HL-60 (cell line): Measurements from ENCODE around the gene CRY1.

Source experiments
- DNase-seq, 2 experiments: peaks; one replicate each; pipeline ENCODE4 v3.0.0-alpha.2; 2010 to 2020; ENCODE audit warnings: low read depth in 1 of 2, low spot score in 1 of 2
- H3K27ac ChIP-seq: fragments of 250-450 bp; sonication (Bioruptor Pico); replicated peaks from 2 replicates; pipeline ENCODE4 v1.5.1; 2020; ENCODE audit warnings: mild to moderate bottlenecking, moderate library complexity
- H3K27me3 ChIP-seq: fragments of 250-450 bp; sonication (Bioruptor Pico); 2 replicates; pipeline ENCODE4 v1.5.1; 2021; ENCODE audit warnings: mild to moderate bottlenecking, moderate library complexity; ENCODE audit not compliant: insufficient read depth, poor library complexity, severe bottlenecking
- H3K4me3 ChIP-seq: replicated peaks from 2 replicates; pipeline ENCODE4 v1.5.1; 2011; ENCODE audit warnings: mild to moderate bottlenecking, control low read depth, low read length; ENCODE audit not compliant: insufficient read depth
- GABPA ChIP-seq: IDR thresholded peaks from 2 replicates; pipeline ENCODE4 v1.6.1; 2012; ENCODE audit warnings: low read depth
- POLR2AphosphoS5 ChIP-seq: IDR thresholded peaks from 2 replicates; pipeline ENCODE4 v1.6.1; 2012; ENCODE audit warnings: low read depth
- SPI1 ChIP-seq: IDR thresholded peaks from 2 replicates; pipeline ENCODE4 v1.6.1; 2012; ENCODE audit warnings: low read depth, mild to moderate bottlenecking, borderline replicate concordance
- TF ChIP-seq, protein P1 (sequence below): IDR thresholded peaks from one replicate; pipeline ENCODE4 v1.5.1; 2011; ENCODE audit warnings: low read length, control low read depth, inconsistent platforms; ENCODE audit not compliant: insufficient read depth
- TF ChIP-seq, protein P2 (sequence below): IDR thresholded peaks from 2 replicates; pipeline ENCODE4 v1.6.1; 2012; ENCODE audit warnings: low read depth; ENCODE audit not compliant: insufficient replicate concordance

Gene CRY1

DNA sequence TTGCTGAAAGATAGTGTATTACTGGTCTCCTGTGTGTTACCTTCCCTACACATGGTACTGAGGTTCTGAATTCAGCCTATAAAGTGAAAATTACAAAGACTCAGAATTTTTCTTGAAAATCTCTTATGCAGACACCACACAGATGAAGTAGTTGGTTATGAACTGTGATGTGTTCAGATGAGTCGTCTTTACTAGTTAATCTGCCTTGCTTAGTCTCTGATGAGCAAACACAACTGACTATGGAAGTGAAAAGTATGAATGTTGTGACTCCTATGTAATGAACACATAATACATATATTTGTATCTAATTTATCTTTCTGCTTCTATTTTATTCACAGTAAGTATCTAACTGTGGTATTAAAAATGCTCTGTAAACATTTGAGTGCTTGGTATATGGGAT, 111.1 kb downstream of the CRY1 start:
- no peak overlapping the region for H3K27ac ChIP-seq
- peaks cover 3% of the 10 kb centered on the region for H3K27me3 ChIP-seq
- DNase-seq = no peak
- no peak for TF ChIP-seq POLR2AphosphoS5
- no peak overlapping the region for H3K4me3 ChIP-seq

DNA sequence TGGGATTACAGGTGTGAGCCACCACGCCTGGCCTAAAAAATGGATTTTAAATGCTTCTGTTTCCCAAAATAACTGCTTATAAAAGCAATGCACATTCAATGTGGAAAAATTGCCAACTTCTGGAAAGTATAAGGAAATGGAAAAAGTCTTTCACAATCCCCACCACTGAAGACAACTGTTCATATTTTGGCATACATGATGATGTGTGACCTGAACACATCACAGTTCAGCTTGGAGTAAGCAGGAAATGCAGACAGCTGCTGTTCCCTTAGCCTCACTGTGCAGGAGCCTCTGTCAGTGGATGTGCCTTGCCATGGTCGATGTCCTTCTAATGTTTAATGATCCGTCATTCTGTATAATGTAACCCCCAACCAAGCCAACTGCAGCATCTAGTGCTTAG, 111.6 kb downstream of the CRY1 start:
- no peak for DNase-seq
- peaks cover 3% of the 10 kb centered on the region for H3K27me3 ChIP-seq
- H3K27ac ChIP-seq = no peak overlapping the region
- no peak overlapping the region for H3K4me3 ChIP-seq
- TF ChIP-seq, protein P1, sequence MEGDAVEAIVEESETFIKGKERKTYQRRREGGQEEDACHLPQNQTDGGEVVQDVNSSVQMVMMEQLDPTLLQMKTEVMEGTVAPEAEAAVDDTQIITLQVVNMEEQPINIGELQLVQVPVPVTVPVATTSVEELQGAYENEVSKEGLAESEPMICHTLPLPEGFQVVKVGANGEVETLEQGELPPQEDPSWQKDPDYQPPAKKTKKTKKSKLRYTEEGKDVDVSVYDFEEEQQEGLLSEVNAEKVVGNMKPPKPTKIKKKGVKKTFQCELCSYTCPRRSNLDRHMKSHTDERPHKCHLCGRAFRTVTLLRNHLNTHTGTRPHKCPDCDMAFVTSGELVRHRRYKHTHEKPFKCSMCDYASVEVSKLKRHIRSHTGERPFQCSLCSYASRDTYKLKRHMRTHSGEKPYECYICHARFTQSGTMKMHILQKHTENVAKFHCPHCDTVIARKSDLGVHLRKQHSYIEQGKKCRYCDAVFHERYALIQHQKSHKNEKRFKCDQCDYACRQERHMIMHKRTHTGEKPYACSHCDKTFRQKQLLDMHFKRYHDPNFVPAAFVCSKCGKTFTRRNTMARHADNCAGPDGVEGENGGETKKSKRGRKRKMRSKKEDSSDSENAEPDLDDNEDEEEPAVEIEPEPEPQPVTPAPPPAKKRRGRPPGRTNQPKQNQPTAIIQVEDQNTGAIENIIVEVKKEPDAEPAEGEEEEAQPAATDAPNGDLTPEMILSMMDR = no peak
- TF ChIP-seq GABPA = no peak
- TF ChIP-seq, protein P2, sequence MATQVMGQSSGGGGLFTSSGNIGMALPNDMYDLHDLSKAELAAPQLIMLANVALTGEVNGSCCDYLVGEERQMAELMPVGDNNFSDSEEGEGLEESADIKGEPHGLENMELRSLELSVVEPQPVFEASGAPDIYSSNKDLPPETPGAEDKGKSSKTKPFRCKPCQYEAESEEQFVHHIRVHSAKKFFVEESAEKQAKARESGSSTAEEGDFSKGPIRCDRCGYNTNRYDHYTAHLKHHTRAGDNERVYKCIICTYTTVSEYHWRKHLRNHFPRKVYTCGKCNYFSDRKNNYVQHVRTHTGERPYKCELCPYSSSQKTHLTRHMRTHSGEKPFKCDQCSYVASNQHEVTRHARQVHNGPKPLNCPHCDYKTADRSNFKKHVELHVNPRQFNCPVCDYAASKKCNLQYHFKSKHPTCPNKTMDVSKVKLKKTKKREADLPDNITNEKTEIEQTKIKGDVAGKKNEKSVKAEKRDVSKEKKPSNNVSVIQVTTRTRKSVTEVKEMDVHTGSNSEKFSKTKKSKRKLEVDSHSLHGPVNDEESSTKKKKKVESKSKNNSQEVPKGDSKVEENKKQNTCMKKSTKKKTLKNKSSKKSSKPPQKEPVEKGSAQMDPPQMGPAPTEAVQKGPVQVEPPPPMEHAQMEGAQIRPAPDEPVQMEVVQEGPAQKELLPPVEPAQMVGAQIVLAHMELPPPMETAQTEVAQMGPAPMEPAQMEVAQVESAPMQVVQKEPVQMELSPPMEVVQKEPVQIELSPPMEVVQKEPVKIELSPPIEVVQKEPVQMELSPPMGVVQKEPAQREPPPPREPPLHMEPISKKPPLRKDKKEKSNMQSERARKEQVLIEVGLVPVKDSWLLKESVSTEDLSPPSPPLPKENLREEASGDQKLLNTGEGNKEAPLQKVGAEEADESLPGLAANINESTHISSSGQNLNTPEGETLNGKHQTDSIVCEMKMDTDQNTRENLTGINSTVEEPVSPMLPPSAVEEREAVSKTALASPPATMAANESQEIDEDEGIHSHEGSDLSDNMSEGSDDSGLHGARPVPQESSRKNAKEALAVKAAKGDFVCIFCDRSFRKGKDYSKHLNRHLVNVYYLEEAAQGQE = no peak
- no peak for TF ChIP-seq SPI1
- TF ChIP-seq POLR2AphosphoS5 = no peak

DNA sequence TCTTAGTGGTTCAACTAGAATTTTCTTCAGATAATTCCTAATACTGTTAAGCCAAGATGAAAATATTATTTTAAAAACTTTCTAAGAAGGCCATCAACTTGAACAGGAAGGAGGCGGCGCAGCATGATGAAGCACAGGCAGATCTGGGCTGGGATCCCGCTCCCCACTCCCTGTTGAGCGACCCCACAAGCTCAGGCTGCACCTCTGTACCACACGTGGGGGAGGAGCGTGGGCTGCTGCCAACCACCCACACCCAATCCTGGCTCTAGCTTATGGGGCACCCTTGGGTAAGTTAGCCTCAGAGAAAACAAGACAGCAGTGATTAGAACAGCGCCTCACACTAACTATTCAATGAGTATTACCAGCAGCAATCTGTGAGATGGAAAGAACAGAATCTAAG, 112.4 kb downstream of the CRY1 start:
- H3K27ac ChIP-seq = no peak overlapping the region
- no peak for DNase-seq
- no peak overlapping the region for H3K4me3 ChIP-seq
- peaks cover 2% of the 10 kb centered on the region for H3K27me3 ChIP-seq
- TF ChIP-seq, protein P1 = no peak
- TF ChIP-seq GABPA (no peak), SPI1 (no peak), POLR2AphosphoS5 (no peak)
- TF ChIP-seq, protein P2 = no peak

DNA sequence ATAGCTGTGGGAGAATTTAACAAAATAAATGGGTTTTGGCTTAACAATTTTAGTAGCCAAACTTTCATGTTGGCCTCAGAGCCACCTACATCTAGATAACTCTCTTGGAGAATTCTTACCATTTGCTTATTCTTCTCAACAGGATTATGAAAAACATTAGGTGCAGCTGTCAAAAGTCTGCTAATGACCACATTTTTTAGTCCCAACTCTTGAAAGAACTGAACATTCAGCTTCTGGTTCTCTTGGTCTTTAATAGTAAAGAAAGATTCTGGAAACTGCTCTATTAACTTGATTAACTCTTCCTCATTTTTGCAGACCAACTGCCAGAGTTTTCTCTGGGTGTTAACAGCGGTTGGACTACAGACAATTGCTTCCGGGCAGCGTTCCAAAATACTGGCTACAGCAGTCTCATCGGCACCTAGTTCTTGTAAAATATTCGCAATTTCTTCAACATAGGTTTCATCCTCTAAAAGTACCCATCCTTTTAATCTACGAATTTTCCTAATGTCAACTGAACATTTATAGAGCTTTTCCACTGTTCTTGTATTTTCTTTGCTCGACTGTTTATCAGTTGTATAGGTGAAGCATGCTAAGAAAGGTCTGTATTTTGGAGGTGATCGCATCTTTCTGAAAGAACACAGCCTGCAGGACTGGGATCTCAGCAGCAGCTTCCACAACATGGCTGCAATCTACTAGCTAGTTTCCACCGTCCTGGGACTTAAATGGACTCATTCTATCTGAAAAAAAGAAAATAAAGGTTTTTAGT, 115.1 kb downstream of the CRY1 start:
- DNase-seq = no peak
- Histone ChIP-seq H3K4me3 (no peak overlapping the region), H3K27ac (no peak overlapping the region), H3K27me3 (peaks cover 5% of the 10 kb centered on the region)
- TF ChIP-seq GABPA (no peak), SPI1 (no peak), POLR2AphosphoS5 (no peak)
- TF ChIP-seq, protein P2 = no peak
- TF ChIP-seq, protein P1 = no peak
